ENCODE measurements around the gene SERPINA10.

- TF ChIP-seq CTCF (IDR thresholded peaks at IDR 0.05; ENCODE audit: poor library complexity, severe bottlenecking) = no peak
- TF ChIP-seq MXI1 (conservative IDR thresholded peaks at IDR 0.05; ENCODE audit: poor library complexity, severe bottlenecking) = no peak
- TF ChIP-seq, protein P1, sequence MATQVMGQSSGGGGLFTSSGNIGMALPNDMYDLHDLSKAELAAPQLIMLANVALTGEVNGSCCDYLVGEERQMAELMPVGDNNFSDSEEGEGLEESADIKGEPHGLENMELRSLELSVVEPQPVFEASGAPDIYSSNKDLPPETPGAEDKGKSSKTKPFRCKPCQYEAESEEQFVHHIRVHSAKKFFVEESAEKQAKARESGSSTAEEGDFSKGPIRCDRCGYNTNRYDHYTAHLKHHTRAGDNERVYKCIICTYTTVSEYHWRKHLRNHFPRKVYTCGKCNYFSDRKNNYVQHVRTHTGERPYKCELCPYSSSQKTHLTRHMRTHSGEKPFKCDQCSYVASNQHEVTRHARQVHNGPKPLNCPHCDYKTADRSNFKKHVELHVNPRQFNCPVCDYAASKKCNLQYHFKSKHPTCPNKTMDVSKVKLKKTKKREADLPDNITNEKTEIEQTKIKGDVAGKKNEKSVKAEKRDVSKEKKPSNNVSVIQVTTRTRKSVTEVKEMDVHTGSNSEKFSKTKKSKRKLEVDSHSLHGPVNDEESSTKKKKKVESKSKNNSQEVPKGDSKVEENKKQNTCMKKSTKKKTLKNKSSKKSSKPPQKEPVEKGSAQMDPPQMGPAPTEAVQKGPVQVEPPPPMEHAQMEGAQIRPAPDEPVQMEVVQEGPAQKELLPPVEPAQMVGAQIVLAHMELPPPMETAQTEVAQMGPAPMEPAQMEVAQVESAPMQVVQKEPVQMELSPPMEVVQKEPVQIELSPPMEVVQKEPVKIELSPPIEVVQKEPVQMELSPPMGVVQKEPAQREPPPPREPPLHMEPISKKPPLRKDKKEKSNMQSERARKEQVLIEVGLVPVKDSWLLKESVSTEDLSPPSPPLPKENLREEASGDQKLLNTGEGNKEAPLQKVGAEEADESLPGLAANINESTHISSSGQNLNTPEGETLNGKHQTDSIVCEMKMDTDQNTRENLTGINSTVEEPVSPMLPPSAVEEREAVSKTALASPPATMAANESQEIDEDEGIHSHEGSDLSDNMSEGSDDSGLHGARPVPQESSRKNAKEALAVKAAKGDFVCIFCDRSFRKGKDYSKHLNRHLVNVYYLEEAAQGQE (IDR thresholded peaks at IDR 0.05; ENCODE audit: borderline replicate concordance) = no peak
- no peak for TF ChIP-seq EZH2 (IDR thresholded peaks at IDR 0.05; ENCODE audit: borderline replicate concordance, insufficient read depth, low read length, poor library complexity, severe bottlenecking)
- TF ChIP-seq POLR2AphosphoS5 (IDR thresholded peaks at IDR 0.05) = no peak
- TF ChIP-seq EP300 (conservative IDR thresholded peaks at IDR 0.05; ENCODE audit: poor library complexity, severe bottlenecking) = no peak
- no peak for TF ChIP-seq SMC3 (conservative IDR thresholded peaks at IDR 0.05; ENCODE audit: poor library complexity)
- no peak for TF ChIP-seq TAF1 (IDR thresholded peaks at IDR 0.05; ENCODE audit: low read depth)
- TF ChIP-seq RAD21 (conservative IDR thresholded peaks at IDR 0.05) = no peak
Measured at GRCh38 chr14:94292872-94293577, at the start of gene SERPINA10.

Data from neural cell (in vitro differentiated cells).